Measurements from ENCODE around the gene BARD1. TPM values are rescaled to one million over a fixed set of nuclear protein-coding genes. Genes with fewer than 3 reads are reported as not detected.

BARD1 gene
- total RNA-seq: 25.8 and 41.0 TPM in 2 replicates

DNA sequence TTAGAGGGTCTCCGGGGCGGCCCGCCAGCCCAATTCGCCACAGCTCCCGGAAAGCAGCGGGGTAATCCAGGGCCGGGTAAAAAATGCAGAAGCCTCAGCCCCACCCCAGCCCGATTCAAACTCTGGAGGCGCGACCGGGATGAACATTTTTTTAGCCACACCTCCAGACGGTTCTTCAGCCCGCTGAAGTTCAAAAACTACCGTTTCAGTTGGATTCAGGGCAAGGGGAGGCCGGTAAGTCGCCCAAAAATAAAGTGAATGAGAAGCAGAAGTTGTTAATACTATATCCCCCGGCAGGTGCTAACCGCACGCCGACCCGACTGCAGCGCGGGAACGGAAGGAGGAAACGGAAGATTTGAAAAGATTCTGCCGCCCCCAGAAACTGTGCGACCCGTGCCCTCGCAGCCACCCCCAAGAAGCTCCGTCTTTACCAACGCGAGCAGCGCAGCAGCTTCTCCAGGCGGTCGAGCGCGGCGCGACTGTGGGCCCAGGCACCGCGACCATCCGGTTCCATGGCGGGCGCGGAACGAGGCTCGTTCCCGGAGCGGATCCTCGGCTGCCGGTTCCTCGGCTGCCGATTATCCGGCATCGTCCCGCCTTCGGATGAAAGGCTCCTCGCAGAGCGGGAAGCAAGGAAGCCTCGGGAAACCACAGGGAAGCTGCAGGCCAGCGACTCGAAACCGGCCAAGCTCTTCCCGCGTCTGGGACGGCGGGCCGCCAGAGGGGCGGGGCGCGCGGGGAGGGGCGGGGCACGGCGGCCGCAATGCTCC lies at the start of gene BARD1:
BARD1 (minus strand) TSS at position 703 of the 770 bp plus-strand sequence; CDS start at position 589, 114 bp downstream.
- H3K4me3 ChIP-seq (ENCODE audit: low read depth, low read length): peak within 1 kb of the TSS; percentile 85
- no peak for TF ChIP-seq CTCF (IDR thresholded peaks at IDR 0.05; ENCODE audit: insufficient read depth, low read depth, low read length)
- DNase-seq (ENCODE audit: low read depth): peak; percentile 54

DNA sequence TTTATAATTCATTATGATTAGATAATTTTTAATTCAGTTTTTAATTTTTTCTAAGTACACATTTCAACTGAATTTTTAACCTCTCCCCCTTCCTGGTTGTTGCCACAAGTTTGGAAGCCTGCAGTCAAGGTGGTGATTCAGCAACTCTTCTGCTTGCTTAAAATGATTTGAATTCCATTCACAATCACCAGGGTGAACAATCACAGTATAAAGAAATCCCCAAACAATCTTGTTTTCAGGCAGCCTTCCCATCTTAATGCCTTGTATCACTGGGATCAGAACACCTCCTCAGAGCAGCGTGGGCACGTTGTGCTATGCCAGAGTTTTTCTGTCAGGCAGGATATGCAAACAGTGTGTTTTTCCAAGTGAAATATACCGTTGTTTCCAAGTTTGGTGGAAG lies 46.7 kb upstream of the BARD1 start:
- no peak for TF ChIP-seq CTCF (IDR thresholded peaks at IDR 0.05; ENCODE audit: insufficient read depth, low read depth, low read length)
- DNase-seq (ENCODE audit: low read depth): peak; percentile 12
- no peak overlapping the region for H3K4me3 ChIP-seq (ENCODE audit: low read depth, low read length)

- H3K4me3 ChIP-seq (ENCODE audit: low read depth, low read length): no peak overlapping the region
- no peak for DNase-seq (ENCODE audit: low read depth)
- TF ChIP-seq CTCF (IDR thresholded peaks at IDR 0.05; ENCODE audit: insufficient read depth, low read depth, low read length): no peak
Observed at GRCh38 chr2:214853906-214854305, 44.4 kb upstream of the BARD1 start.

DNA sequence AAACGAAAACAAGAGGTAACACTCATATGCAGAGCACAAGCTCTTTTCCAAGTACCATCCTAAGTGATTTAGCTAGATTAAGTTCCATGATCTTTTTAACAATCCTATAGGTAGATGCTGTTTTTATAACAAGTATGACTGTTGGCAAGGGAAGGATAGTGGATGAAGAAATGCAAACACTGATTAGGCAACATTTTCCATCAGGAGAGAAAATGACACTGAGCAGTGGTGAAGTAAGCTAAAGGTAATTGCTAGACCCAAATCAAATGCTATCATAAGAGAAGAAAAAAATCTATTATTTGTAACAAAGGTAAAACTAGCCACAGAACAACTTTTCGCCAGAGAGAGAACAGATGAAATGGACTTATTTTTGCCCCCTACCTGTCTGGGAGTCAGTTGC lies 34.3 kb upstream of the BARD1 start:
- DNase-seq (ENCODE audit: low read depth): no peak
- no peak overlapping the region for H3K4me3 ChIP-seq (ENCODE audit: low read depth, low read length)
- TF ChIP-seq CTCF (IDR thresholded peaks at IDR 0.05; ENCODE audit: insufficient read depth, low read depth, low read length): no peak

DNA sequence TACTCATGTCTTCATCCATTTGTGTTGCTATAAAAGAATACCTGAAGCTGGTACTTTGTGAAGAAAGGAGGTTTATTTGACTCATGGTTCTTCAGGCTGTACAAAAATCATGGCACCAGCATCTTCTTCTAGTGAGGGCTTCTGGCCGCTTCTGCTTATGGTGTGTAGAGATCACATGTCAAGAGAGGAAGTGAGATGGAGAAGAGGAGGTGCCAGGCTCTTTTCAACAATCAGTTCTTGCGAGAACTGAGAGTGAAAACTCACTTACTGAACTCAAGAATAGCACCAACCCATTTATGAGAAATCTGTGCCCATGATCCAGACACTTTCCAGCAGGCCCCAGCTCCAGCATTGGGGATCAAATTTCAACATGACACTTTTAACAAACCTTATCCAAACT lies 30.0 kb upstream of the BARD1 start:
- TF ChIP-seq CTCF (IDR thresholded peaks at IDR 0.05; ENCODE audit: insufficient read depth, low read depth, low read length): no peak
- DNase-seq (ENCODE audit: low read depth): no peak
- no peak overlapping the region for H3K4me3 ChIP-seq (ENCODE audit: low read depth, low read length)

DNA sequence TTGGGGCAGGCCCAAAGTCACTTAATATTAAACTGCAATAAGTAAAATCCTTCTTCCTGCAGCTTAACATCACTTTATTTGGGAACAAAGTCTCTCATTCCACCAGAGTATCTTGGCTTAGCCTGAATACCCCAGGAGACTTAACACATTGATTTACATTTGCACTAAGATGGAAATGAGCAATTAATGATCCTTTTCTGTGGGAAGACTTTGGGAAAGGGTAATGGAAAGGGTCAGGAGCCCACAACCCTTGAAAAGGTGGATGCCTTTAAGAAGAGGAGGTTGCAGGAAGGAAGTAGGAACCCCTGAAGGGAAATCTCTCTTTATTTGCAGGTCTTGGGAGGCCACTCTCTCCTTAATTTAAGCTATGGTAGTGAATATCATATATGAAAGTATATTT lies 28.0 kb upstream of the BARD1 start:
- no peak overlapping the region for H3K4me3 ChIP-seq (ENCODE audit: low read depth, low read length)
- DNase-seq (ENCODE audit: low read depth): no peak
- no peak for TF ChIP-seq CTCF (IDR thresholded peaks at IDR 0.05; ENCODE audit: insufficient read depth, low read depth, low read length)

- TF ChIP-seq CTCF (IDR thresholded peaks at IDR 0.05; ENCODE audit: insufficient read depth, low read depth, low read length): no peak
- no peak overlapping the region for H3K4me3 ChIP-seq (ENCODE audit: low read depth, low read length)
- no peak for DNase-seq (ENCODE audit: low read depth)
Observed at GRCh38 chr2:214836568-214836967, 27.1 kb upstream of the BARD1 start.

Measured in fibroblast of villous mesenchyme (primary cell).